ENCODE results near the gene JAM3. TPM values are rescaled to one million over a fixed set of nuclear protein-coding genes. Genes with fewer than 3 reads are reported as not detected.

The JAM3 gene
- total RNA-seq, 4 donors from 2014 or later: 17.2 to 33.1 (median 20.0) TPM

DNA sequence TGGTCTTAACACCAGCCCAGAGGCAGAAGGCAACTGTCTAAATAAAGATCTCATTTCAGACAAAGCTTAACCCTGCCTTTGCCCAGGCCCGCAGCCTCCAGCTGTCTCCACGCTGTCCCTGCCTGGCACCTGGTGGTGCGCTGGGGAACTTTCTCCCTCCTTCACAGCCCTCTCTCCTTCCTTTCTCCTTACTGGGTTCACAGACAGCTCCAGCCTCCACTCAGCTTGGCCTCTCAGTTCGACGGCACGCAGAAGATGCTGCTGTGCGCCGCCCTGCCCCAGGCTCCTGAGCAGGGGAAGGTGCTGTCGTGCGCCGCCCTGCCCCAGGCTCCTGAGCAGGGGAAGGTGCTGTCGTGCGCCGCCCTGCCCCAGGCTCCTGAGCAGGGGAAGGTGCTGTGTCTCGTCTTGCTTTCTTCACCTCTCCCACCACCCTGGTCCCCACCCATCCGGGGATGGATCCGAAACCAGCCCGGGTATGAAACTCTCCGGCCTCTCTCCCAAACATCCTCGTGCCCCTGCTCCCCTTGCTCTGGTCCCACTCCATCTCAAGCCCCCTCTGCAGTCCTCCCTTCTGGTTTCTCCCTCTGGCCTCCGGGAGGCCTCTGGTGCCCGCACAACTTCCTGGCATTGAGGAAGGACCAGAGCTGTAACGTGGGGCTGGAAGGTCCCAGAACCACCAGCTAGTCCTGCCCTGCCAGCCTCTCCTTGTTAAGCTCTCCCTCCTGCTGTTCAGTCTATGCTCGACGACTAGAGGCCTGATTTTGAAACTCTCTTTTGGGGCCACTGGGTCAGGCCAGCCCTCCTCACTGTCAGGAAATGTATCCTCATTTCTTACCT is 22.9 kb upstream of the JAM3 start:
- ATAC-seq (ENCODE audit: low FRiP score) (no peak), DNase-seq (ENCODE audit: low spot score) (no peak)
- TF ChIP-seq, protein P1, sequence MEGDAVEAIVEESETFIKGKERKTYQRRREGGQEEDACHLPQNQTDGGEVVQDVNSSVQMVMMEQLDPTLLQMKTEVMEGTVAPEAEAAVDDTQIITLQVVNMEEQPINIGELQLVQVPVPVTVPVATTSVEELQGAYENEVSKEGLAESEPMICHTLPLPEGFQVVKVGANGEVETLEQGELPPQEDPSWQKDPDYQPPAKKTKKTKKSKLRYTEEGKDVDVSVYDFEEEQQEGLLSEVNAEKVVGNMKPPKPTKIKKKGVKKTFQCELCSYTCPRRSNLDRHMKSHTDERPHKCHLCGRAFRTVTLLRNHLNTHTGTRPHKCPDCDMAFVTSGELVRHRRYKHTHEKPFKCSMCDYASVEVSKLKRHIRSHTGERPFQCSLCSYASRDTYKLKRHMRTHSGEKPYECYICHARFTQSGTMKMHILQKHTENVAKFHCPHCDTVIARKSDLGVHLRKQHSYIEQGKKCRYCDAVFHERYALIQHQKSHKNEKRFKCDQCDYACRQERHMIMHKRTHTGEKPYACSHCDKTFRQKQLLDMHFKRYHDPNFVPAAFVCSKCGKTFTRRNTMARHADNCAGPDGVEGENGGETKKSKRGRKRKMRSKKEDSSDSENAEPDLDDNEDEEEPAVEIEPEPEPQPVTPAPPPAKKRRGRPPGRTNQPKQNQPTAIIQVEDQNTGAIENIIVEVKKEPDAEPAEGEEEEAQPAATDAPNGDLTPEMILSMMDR (IDR thresholded peaks at IDR 0.05): no peak

DNA sequence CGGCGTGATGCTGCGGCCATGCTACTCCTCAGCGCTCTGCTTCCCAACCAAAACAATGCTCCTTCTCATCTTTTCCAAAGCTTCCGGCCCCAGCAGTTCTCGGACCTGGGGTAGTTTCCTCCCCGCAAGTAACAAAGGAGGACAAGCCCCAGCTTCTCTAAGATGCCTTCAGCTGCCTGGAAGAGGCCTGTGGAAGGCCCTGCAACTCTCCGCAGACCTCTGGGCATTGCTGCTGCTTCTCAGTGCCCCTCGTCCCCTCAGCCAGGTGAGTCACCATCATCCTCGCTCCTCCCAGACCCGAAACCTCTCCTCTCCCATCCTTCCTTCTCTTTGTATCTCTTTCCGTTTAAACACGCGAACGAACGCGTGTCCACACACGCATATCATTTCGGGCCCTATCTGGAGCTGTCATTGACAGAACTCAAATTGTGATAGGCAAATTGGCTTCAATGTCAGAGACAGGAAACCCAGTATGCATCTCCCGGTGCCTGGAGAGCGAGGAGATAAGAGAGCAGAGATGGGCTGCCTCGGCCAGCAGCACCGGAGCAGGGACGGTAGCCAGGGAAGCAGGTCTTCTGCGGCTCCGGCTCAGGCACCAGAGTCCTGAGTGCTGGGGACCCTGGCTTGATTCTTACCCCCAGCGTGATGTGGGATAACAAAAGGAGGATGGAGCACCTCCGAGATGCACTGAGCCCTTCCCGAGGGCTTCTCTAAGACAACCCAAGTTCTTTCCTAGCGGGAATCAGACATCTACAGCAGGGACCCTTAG is 22.0 kb upstream of the JAM3 start:
- TF ChIP-seq, protein P1 (IDR thresholded peaks at IDR 0.05): no peak
- peak; percentile 12 for DNase-seq (ENCODE audit: low spot score)
- no peak for ATAC-seq (ENCODE audit: low FRiP score)

DNA sequence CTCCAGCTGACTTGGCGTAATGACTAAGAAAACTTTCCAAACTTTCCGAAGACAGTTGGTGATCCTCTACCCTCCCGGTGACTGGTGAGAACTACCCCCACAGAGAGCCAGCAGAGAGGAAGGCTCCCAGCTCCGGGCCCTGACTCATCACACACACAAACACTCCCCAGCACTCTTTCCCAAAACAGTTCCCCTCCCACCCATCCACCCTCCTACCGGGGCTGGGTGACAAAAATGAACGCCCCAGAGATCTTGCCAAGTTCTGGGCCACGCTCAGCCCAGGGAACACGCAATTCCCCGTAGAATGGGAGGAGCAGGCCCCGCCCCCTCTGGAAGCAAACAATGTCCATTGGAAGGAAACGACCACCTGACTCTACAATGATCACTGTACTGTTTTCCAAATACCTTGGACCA is 21.3 kb upstream of the JAM3 start:
- ATAC-seq (ENCODE audit: low FRiP score) (peak; percentile 96), DNase-seq (ENCODE audit: low spot score) (peak; percentile 55)
- TF ChIP-seq, protein P1 (IDR thresholded peaks at IDR 0.05): no peak

DNA sequence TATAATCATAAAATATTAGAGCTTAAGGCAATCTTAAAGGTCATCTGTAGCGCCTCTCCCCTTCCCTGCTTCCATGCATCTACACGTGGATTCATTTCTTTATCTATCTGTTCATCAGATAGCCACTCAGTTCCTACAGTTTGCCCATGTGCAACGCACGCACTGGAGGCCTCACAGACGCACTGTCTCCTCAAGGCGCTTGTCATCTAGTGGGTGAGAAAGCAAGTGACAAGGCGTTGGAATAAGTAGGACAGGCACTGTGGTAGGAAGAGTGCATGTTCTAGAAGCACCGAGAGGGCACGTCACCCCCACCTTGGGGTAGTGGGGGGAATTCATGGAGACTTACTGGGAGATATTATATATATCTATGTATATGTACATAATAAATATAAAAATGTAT is 20.8 kb upstream of the JAM3 start:
- DNase-seq (ENCODE audit: low spot score) (peak; percentile 17), ATAC-seq (ENCODE audit: low FRiP score) (no peak)
- TF ChIP-seq, protein P1 (IDR thresholded peaks at IDR 0.05): no peak

DNA sequence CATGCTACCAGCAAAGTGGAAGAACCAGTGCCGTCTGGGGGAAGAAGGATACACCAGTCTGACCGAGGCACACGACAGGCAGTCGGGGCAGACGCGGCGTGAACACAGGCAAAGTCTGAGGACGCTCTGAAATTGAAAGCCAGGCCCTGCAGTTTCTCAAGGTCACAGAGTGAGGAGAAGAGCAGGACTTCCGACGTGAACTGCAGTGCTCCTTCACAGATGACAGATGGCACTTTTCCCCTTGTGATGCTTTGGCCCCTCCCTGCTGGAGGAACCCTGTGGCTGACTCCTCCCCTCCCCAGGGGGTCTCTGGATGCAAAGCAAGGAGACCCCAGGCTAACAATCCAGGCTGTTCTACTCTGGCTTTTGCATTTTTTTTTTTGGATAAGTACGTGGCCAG is 19.6 kb upstream of the JAM3 start:
- DNase-seq (ENCODE audit: low spot score) (no peak), ATAC-seq (ENCODE audit: low FRiP score) (no peak)
- TF ChIP-seq, protein P1 (IDR thresholded peaks at IDR 0.05): no peak

DNA sequence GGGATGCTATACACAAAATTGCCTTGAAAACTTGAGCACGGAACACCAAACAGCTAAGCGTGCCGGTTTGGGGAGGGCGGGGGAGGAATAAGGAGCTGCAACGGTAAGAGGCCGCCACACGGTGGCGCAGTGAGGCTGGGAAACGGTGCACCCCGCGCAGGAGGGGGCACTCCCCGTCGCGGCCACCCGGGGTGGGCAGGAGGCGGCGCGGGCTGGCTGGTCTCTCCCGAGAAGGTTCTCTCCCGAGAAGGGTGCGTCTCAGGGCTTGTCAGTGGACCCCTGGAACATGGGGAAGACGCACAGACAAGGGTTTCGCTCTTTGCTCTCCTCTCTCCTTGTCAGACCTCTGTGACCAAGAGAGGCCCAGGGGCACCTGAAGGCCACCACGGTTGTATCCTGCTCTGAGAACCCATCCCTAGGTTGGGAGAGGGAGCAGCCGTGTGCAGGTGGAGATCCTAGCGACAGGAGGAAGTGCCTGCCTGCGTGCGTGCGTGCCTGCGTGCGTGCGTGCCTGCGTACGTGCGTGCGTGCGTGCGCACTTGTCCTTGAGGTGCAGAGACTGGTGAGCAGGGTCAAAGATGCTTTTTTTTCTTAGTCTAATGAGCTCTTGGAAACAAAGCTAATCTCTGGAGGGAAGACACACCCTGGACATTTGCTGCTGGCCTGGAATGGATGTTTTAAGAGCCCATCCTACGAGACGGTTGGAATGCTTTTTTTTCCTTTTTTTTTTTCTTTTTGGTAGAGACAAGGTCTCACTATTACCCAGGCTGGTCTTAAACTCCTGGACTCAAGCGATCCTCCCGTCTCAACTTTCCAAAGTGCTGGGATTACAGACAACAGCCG is 18.1 kb upstream of the JAM3 start:
- DNase-seq (ENCODE audit: low spot score): no peak
- TF ChIP-seq, protein P1 (IDR thresholded peaks at IDR 0.05): peak in 2 of 3 donors; percentile 47 to 88
- ATAC-seq (ENCODE audit: low FRiP score): peak; percentile 60
